ENCODE data around the gene AGAP1.

DNA sequence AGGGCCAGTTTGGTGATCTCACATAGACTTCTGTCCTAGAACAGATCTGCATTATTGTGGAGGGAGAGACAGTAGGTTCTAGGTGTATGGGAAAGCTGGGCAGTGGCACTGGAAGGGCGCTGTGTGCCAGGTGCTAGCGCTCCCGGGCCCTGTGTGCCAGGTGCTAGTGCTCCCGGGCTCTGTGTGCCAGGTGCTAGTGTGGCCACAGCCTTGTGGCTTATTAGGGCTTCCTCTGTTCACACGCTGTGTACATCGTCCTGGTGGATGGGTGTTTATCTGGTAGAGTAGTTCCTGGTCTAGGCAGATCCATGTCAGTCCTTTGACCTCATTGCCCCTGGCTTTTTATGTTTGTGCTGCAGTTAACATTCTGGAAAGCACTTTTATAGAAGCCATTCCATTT lies 263.4 kb downstream of the AGAP1 start:
- TF ChIP-seq TAF1 (IDR thresholded peaks at IDR 0.05; ENCODE audit: low read depth, low read length) (no peak), POLR2A (IDR thresholded peaks at IDR 0.05; ENCODE audit: low read depth, low read length) (no peak), POLR2AphosphoS5 (IDR thresholded peaks at IDR 0.05; ENCODE audit: low read depth, low read length) (no peak)
